Ammon's horn (tissue), 1 donor: ENCODE data around the gene DTX3L.

ENCODE experiments used
- DNase-seq: peaks from one replicate; pipeline ENCODE4 v3.0.0-alpha.2; 2016; ENCODE audit warnings: low spot score

The DTX3L gene

DNA sequence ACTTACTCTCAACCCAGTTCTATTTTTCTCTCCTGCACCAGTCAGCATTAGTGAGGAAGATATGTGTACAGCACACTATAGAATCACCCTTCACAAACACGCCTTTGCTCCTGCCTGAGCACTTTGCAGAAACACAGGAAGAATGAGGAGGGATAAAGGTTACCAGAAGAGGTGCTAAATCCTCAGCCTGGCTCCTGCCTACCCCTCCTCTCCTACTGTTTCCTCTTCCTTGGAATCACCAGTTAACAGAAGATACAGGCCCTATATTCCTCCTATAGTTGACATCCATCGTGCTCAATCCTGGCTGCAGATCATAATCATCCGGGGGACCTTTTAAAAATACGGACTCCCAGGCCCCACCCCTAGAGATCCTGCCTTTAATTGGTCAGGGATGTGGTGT, 42.2 kb downstream of the DTX3L start:
- DNase-seq: no peak

DNA sequence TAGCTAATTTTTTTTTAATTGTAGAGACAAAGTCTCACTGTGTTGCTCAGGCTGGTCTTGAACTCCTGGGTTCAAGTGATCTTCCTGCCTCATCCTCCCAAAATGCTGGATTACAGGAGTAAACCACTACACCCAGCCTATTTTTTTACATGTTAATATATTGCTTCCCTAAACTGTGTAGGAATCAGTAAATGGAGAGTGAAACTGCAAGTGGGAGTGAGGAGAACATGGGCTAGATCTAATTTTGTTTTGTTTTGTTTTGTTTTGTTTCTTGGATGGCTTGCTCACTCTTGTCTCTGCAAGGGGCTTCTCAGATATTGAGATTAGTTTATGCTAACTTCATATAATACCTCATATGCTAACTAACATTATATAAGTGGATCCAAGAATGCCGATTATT, 44.8 kb downstream of the DTX3L start:
- DNase-seq: no peak

DNA sequence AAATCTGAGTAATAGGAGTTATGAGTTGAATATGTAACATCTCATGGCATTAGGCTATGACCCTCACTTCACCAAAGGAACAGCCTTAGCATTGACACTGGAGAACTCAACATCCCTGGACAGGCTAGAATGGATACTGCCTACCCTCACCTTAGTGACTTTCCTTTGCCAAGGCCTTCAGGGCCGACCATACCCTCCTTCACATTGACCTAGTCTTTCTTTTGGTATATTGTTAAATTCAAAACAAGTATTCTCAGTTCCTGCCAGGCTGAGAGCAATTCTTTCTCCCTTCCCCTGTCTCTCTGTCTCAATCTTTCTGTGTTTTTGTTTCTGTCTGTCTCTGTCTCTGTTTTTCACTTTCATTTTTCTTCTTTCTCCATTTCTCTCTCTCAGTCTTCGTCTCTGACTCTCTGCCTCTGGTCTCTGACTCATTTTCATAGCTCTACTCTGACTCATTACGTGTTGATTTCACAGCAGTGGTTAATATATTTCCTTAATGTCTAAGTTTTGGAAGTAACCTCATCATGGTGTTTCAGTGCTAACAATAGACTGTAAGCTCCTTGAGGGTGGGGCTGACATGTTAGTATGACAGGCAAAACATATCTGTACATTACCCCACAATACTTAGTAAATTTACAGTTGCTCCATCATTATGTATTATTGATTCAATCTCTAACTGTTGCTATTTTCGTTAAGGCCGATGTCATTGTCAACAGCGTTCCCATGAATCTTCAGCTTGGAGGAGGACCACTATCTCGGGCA, 45.8 kb downstream of the DTX3L start:
- DNase-seq: no peak

DNA sequence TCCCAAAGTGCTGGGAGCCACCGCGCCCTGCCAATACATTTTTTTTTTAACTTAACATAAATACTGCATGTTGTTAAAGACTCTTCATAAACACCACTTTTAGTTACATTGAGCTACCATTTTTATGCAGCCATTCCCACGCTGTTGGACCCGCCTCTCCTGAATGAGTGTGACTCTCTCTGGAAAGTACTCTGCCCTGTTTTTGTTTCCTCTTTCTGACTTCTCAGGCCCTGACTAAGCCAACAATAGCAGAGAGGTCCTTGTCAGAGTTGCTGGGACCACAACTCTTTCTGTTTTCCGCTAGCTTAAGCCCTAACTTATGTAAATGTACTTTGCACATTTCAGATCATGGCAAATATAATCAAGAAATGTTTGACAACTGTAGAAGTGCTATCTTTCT, 48.6 kb downstream of the DTX3L start:
- no peak for DNase-seq

DNA sequence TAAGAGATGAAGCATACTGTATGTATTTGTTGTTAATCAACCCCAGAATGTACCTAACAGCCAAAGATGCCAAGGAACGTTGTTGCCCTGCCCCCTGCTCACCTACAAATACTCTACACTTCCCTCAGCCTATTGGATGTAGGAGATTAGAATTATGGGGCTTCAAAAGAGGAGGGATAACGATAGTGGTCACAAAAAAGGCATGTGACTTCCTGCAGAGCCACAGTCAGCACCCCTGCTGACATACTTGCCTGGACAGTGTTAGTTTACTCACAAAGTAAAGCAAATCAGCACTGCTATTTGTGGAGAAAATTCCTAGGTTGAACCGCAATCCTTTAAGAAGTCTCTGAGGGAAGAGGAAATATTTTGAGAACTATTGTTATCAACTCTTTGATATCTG, 51.2 kb downstream of the DTX3L start:
- no peak for DNase-seq

DNA sequence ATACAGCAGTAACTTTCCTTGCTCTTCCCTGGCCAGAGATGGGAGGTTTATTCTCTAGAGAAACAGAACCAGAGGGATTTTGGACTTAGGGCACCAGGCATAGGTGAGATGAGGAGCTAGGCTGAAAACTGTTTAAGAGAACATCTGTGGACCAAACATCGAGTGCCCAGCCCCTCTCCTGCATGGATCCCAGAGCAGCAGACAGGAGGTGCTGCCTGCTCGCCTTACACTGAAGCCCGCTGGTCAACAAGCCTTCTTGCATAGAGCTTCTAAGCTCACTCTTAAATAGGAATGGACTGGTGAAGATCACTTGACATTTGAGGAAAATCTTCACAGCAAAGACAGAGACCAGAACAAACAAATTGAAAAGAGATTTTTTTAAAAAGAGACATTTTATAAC, 54.5 kb downstream of the DTX3L start:
- no peak for DNase-seq

DNA sequence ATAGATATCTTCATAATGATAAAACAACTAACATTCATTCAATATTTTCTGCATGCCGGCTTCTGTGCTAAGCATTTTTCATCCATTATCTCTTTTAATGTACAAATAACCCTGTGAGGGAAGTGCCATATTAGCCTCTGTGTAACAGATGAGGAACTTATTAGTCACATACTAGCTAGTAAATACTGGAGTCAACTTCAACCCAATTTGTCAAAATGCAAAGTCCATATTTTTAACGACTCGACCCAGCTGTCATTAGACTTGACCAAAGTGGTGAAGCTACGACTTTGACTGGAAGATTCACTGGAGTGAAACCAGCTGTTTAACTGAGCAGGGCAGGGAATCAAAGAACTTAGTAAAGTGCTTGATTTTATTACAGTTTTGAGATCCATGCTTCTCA, 54.9 kb downstream of the DTX3L start:
- no peak for DNase-seq

DNA sequence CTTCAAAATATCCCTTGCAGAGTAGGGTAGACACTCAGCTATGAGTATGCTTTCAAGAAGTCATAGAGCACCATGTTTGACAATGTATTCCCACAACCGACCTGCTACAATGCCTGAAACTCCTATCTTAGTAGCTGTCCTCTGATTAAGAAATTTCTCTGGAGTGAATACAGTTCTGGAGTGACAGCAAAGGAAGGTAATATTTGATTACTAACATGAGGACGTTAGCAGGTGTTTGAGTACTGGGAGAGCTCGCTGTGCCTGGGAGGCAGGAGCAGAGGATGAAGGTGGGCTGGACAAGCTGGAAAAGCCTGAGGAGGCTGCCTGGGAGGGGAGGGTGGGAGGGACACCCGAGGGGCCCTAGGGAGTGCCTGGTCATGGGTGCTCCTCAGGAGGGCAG, 56.3 kb downstream of the DTX3L start:
- no peak for DNase-seq

DNA sequence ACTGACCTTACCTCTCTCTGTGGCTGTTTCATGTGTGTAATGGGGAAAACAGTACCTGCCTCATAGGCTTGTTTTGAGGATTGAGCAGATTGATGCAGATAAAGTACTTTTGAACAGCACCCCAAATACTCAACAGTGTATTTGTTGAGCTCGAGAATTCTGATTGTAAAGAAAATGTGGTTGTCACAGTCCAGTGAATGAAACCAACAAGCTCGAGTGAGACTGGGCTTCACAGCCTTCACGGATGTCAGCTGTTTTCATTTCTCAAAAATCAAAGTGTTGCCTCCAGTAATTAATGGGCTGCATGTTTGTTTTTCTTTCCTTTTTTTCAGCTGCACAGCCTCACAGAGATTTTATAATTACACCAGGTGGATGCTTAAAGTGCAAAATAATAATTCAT, 57.0 kb downstream of the DTX3L start:
- no peak for DNase-seq

DNA sequence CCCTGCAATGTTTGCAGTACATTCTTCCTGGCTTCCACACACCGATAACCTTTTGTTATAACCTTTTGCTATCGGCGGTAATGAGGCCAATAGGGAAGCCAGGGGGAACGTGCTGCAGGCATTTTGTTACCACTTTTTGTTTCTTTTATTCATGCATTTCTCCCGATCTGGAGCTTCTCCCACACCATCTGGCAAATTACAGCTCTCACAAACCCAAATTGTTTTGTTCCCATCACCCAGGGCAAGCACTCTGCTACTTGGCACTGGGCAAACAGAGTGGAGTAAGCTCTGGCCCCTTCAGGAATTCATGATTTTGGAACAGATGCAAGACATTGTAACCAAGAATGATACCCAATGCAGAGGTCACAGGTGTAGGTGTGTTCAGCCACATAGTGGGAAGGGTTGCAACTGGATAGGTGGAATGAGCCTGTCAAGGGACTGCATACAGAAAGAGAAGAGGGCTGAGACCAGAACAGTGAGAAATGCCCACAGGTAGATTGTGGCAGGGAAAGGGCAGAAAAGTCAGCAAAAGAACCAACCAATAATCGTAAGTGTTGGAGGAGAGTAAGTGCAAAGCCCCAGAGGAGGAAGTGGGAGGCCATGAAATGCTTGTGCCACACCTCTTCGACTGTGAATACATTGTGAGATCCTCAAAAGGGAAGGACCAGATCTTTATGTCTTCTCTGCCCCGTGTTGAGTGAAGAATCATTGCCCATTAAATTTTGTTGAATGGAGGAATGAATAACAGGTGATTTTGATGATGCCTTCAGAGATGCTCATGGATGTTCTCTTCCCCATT, 59.1 kb downstream of the DTX3L start:
- peak; percentile 5 for DNase-seq
